GM20000 (cell line): ENCODE results near the gene PELI2.

ENCODE experiments used
- DNase-seq: peaks from one replicate; pipeline ENCODE4 v3.0.0; 2012; ENCODE audit warnings: low spot score
- CTCF ChIP-seq: IDR thresholded peaks from 2 replicates; pipeline ENCODE4 v1.5.1; 2012; ENCODE audit warnings: mild to moderate bottlenecking, control low read depth; ENCODE audit errors: extremely low read depth, missing control alignments

The PELI2 gene

GRCh38 chr14:56182410-56182809 is 64.2 kb downstream of the PELI2 start:
- no peak for DNase-seq
- TF ChIP-seq CTCF: no peak

GRCh38 chr14:56183631-56184157 is 65.5 kb downstream of the PELI2 start:
- TF ChIP-seq CTCF: no peak
- DNase-seq: no peak

GRCh38 chr14:56185992-56186391 is 67.8 kb downstream of the PELI2 start:
- TF ChIP-seq CTCF: no peak
- no peak for DNase-seq

- no peak for TF ChIP-seq CTCF
- DNase-seq: no peak
Observed at GRCh38 chr14:56187736-56188135, 69.5 kb downstream of the PELI2 start.

GRCh38 chr14:56189307-56189706 is 71.1 kb downstream of the PELI2 start:
- no peak for TF ChIP-seq CTCF
- DNase-seq: no peak

- DNase-seq: no peak
- no peak for TF ChIP-seq CTCF
Observed at GRCh38 chr14:56193347-56193746, 75.1 kb downstream of the PELI2 start.

GRCh38 chr14:56194042-56194441 is 75.8 kb downstream of the PELI2 start:
- no peak for TF ChIP-seq CTCF
- no peak for DNase-seq
